Measurements from ENCODE around the gene BRINP3.
A peak's percentile ranks its signal among the peaks of the same experiment; 100 is the strongest.
"Not testable (repeated sequence)": the region's sequence is repeated elsewhere in the genome, so short reads cannot be mapped to it uniquely, and the experiment has no call there.

BRINP3 gene

DNA sequence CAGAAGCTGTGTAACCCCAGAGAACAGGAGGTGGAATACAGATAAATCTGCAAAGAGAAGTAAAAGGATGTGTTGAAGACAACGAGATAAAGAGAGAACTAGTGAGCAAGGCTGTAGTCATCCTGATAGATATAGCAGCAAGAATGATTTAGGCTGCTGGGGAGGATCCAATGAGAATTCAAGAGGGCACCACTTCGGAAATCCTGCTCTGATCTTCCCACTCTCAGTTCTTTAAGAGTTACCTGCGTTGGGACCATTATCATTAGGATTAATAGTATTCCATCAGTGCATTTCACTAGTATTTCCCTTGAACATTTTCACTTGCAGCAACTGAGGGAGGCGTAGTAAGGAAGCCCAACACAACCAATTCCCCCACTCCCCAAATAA is at the start of gene BRINP3:
Gene BRINP3, minus strand, starts transcription at position 103 of the 387 bp plus-strand sequence.
- peaks cover 15% of the 10 kb centered on the region for H3K27me3 ChIP-seq (ENCODE audit: low read depth, low read length)
- H3K36me3 ChIP-seq (ENCODE audit: control insufficient read depth in 1 of 2, insufficient read depth in 2 of 2, low read length in 2 of 2): no peaks in the 10 kb centered on the region
- peaks cover 0 to 20% of the 10 kb centered on the region in 2 donors for H3K4me1 ChIP-seq (ENCODE audit: control insufficient read depth in 1 of 2, insufficient read depth in 2 of 2, low read length in 2 of 2)
- H3K27ac ChIP-seq (ENCODE audit: low read length): no peak within 1 kb of the TSS
- H3K9me3 ChIP-seq (ENCODE audit: control insufficient read depth in 1 of 2, low read length in 2 of 2): no peaks in the 10 kb centered on the region
- H3K4me3 ChIP-seq (ENCODE audit: low read depth in 1 of 2, low read length in 2 of 2): peak within 1 kb of the TSS; percentile 43 to 65

DNA sequence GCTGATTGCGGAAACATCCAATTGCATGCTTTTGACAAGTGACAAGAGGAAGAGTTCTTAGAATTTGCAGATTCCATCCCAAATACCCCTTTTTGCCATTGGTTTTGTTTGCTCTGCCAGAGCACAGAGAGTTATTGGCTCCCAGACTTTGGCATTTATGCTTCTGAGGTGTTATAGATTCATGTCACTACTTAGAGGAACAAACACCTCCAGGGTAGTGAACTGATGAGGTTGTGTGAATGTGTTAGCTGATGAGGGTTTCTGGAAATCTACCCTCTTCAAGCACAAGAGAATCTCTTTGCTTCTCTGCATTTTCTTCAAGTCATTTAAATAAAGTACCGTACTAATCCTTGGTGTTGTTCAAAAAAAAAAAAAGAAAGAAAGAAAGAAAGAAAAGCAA is 33.9 kb upstream of the BRINP3 start:
- H3K36me3 ChIP-seq (ENCODE audit: control insufficient read depth in 1 of 2, insufficient read depth in 2 of 2, low read length in 2 of 2): no peaks in the 10 kb centered on the region

DNA sequence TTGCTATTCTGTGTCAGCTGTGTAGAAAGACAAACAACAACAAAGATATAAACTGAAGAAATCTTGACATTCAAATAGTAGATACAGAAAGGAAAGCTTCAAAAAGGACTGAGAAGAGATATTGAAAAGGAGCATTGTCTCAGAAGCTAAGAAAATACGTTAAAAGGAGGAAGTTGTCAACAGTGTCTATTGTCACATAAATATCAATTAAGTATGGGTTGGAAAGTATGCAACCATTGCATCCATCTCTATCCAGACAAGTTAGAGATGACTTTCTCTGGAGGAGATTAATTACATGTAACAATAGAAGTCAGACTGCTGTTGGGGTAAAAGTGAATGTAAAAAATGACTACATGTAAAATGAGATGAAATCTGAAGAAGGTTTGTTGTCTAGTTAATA is 29.7 kb upstream of the BRINP3 start:
- Histone ChIP-seq H3K36me3 (ENCODE audit: control insufficient read depth in 1 of 2, insufficient read depth in 2 of 2, low read length in 2 of 2) (no peaks in the 10 kb centered on the region), H3K27me3 (ENCODE audit: low read depth, low read length) (no peaks in the 10 kb centered on the region), H3K27ac (ENCODE audit: low read length) (no peak overlapping the region), H3K4me1 (ENCODE audit: control insufficient read depth in 1 of 2, insufficient read depth in 2 of 2, low read length in 2 of 2) (no peaks in the 10 kb centered on the region), H3K9me3 (ENCODE audit: control insufficient read depth in 1 of 2, low read length in 2 of 2) (peaks cover 0 to 3% of the 10 kb centered on the region in 2 donors), H3K4me3 (ENCODE audit: low read depth in 1 of 2, low read length in 2 of 2) (no peak overlapping the region)

More for the DNA sequence above, 33.9 kb upstream of the BRINP3 start:
- H3K9me3 ChIP-seq (ENCODE audit: control insufficient read depth in 1 of 2, low read length in 2 of 2): no peaks in the 10 kb centered on the region
- no peak overlapping the region for H3K4me3 ChIP-seq (ENCODE audit: low read depth in 1 of 2, low read length in 2 of 2)
- no peaks in the 10 kb centered on the region for H3K4me1 ChIP-seq (ENCODE audit: control insufficient read depth in 1 of 2, insufficient read depth in 2 of 2, low read length in 2 of 2)
- no peaks in the 10 kb centered on the region for H3K27me3 ChIP-seq (ENCODE audit: low read depth, low read length)
- H3K27ac ChIP-seq (ENCODE audit: low read length): no peak overlapping the region

DNA sequence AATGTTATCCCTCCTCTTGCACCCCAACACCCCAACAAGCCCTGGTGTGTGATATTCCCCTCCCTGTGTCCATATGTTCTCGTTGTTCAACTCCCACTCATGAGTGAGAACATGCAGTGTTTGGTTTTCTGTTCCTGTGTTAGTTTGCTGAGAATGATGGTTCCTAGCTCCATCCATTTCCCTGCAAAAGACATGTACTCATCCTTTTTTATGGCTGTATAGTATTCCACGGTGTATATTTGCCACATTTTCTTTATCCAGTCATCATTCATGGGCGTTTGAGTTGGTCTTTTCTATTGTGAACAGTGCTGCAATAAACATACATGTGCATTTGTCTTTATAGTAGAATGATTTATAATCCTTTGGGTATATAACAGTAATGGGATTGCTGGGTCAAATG is 26.9 kb upstream of the BRINP3 start:
- not testable (repeated sequence) for H3K27me3 ChIP-seq (ENCODE audit: low read depth, low read length); H3K36me3 ChIP-seq (ENCODE audit: control insufficient read depth in 1 of 2, insufficient read depth in 2 of 2, low read length in 2 of 2); H3K27ac ChIP-seq (ENCODE audit: low read length); H3K4me3 ChIP-seq (ENCODE audit: low read depth in 1 of 2, low read length in 2 of 2); H3K9me3 ChIP-seq (ENCODE audit: control insufficient read depth in 1 of 2, low read length in 2 of 2); H3K4me1 ChIP-seq (ENCODE audit: control insufficient read depth in 1 of 2, insufficient read depth in 2 of 2, low read length in 2 of 2)

DNA sequence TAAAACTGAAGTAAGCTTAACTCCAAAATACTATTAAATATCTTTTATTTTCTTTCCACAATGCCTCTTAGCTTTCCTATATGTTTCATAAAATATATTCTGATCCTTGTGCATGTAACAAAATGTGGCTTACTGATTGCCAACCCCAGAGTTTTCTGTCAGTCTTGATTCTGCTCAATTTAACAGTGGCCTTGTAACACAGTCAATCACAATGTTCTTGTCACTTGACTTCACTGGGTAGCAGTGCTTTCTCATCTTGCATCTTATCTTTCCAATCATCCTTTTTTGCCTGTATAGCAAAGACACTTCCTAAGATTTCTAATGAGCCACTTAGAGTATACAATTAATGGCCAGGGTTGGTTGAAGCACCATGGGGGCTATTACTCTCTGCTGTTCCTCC is 19.9 kb upstream of the BRINP3 start:
- no peaks in the 10 kb centered on the region for H3K36me3 ChIP-seq (ENCODE audit: control insufficient read depth in 1 of 2, insufficient read depth in 2 of 2, low read length in 2 of 2)
- no peak overlapping the region for H3K27ac ChIP-seq (ENCODE audit: low read length)
- H3K4me1 ChIP-seq (ENCODE audit: control insufficient read depth in 1 of 2, insufficient read depth in 2 of 2, low read length in 2 of 2): no peaks in the 10 kb centered on the region
- no peak overlapping the region for H3K4me3 ChIP-seq (ENCODE audit: low read depth in 1 of 2, low read length in 2 of 2)
- H3K27me3 ChIP-seq (ENCODE audit: low read depth, low read length): no peaks in the 10 kb centered on the region
- H3K9me3 ChIP-seq (ENCODE audit: control insufficient read depth in 1 of 2, low read length in 2 of 2): no peaks in the 10 kb centered on the region

DNA sequence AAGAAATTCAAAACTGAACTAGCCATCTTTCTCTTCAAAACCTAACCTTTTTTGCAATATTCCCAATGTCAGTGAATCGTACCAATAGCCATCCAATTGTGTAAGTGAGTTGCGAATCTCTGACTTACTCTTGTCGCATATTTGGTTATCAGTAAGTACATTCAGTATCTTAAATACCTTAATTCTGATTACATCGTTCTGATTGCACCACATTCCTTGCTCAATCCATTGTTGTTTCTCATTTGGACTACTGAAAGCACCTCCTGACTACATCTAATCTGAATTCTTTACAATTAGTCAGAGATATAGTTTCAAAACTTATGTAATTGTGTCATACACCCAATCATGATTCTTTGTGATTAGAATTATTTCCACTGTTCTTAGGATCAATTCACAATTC is 16.8 kb upstream of the BRINP3 start:
- Histone ChIP-seq H3K4me1 (ENCODE audit: control insufficient read depth in 1 of 2, insufficient read depth in 2 of 2, low read length in 2 of 2) (no peaks in the 10 kb centered on the region), H3K36me3 (ENCODE audit: control insufficient read depth in 1 of 2, insufficient read depth in 2 of 2, low read length in 2 of 2) (no peaks in the 10 kb centered on the region), H3K27me3 (ENCODE audit: low read depth, low read length) (no peaks in the 10 kb centered on the region), H3K27ac (ENCODE audit: low read length) (no peak overlapping the region), H3K4me3 (ENCODE audit: low read depth in 1 of 2, low read length in 2 of 2) (no peak overlapping the region), H3K9me3 (ENCODE audit: control insufficient read depth in 1 of 2, low read length in 2 of 2) (no peaks in the 10 kb centered on the region)

DNA sequence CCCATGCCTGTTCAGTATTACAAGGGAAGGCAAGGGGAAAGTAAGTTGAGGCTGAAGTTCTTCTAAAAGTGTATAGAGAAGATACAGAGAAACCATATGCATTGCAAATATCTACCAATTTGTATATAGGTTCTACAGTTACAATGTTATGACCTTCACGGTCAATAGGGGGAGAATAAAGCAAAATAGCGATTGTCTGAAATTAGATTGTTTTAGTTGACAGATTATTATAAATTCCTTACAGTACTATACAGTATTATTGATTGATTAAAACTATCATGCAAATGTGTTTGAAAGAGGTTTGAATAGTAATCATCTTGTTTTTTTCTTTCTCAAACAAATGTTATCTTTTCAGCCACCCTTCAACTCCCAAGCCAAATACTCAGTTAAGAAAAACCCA is 13.7 kb upstream of the BRINP3 start:
- no peaks in the 10 kb centered on the region for H3K4me1 ChIP-seq (ENCODE audit: control insufficient read depth in 1 of 2, insufficient read depth in 2 of 2, low read length in 2 of 2)
- no peak overlapping the region for H3K27ac ChIP-seq (ENCODE audit: low read length)
- H3K9me3 ChIP-seq (ENCODE audit: control insufficient read depth in 1 of 2, low read length in 2 of 2): no peaks in the 10 kb centered on the region
- H3K36me3 ChIP-seq (ENCODE audit: control insufficient read depth in 1 of 2, insufficient read depth in 2 of 2, low read length in 2 of 2): no peaks in the 10 kb centered on the region
- no peaks in the 10 kb centered on the region for H3K27me3 ChIP-seq (ENCODE audit: low read depth, low read length)
- H3K4me3 ChIP-seq (ENCODE audit: low read depth in 1 of 2, low read length in 2 of 2): no peak overlapping the region

DNA sequence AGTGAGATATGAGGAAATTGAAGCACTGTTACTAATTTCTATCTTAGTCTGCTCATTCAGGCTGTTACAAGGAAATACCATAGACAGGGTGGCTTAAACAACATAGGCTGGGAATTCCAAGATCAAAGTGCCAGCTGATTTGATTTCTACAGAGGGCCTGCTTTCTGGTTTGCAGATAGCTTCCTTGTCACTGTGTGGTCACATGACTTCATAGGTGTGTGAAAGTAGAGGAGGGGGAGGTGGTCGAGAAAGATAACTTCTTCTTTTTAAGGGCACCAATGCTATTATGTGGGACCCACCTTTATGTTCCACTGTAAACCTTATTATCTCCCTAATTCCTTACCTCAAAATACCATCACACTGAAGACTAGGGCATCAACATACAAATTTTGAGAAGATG is 6.4 kb upstream of the BRINP3 start:
- no peaks in the 10 kb centered on the region for H3K27me3 ChIP-seq (ENCODE audit: low read depth, low read length)
- no peaks in the 10 kb centered on the region for H3K36me3 ChIP-seq (ENCODE audit: control insufficient read depth in 1 of 2, insufficient read depth in 2 of 2, low read length in 2 of 2)
- H3K9me3 ChIP-seq (ENCODE audit: control insufficient read depth in 1 of 2, low read length in 2 of 2): no peaks in the 10 kb centered on the region
- H3K4me1 ChIP-seq (ENCODE audit: control insufficient read depth in 1 of 2, insufficient read depth in 2 of 2, low read length in 2 of 2): no peaks in the 10 kb centered on the region
- H3K27ac ChIP-seq (ENCODE audit: low read length): no peak overlapping the region
- no peak overlapping the region for H3K4me3 ChIP-seq (ENCODE audit: low read depth in 1 of 2, low read length in 2 of 2)

DNA sequence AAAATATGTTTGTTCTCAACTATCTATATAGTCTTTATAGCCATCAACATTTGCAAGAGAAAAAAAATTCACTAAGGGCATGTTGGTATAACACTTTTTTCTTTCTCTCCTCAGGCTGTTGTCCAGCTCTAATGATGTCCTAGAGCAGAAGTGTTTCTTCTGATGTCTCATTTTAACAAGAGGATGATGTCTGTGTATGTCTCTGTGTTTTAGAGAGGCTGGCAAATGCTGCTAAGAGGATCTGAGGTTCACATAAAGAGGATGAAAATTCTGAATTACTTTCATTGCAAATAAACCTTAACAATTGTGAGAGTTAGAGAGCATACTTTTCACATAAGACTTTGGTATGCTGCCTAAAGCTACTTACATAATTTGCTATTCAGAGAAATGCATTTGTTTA is 2.6 kb upstream of the BRINP3 start:
- Histone ChIP-seq H3K4me3 (ENCODE audit: low read depth in 1 of 2, low read length in 2 of 2) (no peak overlapping the region), H3K4me1 (ENCODE audit: control insufficient read depth in 1 of 2, insufficient read depth in 2 of 2, low read length in 2 of 2) (peaks cover 0 to 14% of the 10 kb centered on the region in 2 donors), H3K36me3 (ENCODE audit: control insufficient read depth in 1 of 2, insufficient read depth in 2 of 2, low read length in 2 of 2) (no peaks in the 10 kb centered on the region), H3K27me3 (ENCODE audit: low read depth, low read length) (peaks cover 12% of the 10 kb centered on the region), H3K27ac (ENCODE audit: low read length) (no peak overlapping the region), H3K9me3 (ENCODE audit: control insufficient read depth in 1 of 2, low read length in 2 of 2) (no peaks in the 10 kb centered on the region)

DNA sequence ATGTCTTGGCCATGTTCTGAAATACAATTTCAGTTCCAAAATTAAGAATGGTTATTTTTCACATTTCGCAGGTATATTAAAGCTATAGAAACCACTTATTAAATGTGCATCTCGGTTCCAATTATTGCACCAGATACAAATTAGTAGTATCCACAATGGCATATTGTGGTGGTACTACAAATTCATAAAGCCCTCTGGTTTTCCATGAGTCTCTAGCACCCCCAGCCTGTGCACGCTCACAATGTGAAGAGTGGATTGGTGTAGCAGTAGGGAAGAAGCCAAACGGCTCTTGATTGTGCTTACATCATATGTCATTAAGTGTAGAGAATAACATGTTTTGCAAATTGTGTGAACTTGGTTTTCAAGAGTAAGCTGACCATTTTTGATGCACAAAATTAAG is 1.9 kb upstream of the BRINP3 start:
- Histone ChIP-seq H3K9me3 (ENCODE audit: control insufficient read depth in 1 of 2, low read length in 2 of 2) (no peaks in the 10 kb centered on the region), H3K36me3 (ENCODE audit: control insufficient read depth in 1 of 2, insufficient read depth in 2 of 2, low read length in 2 of 2) (no peaks in the 10 kb centered on the region), H3K4me3 (ENCODE audit: low read depth in 1 of 2, low read length in 2 of 2) (no peak overlapping the region), H3K27ac (ENCODE audit: low read length) (no peak overlapping the region), H3K4me1 (ENCODE audit: control insufficient read depth in 1 of 2, insufficient read depth in 2 of 2, low read length in 2 of 2) (peaks cover 0 to 20% of the 10 kb centered on the region in 2 donors), H3K27me3 (ENCODE audit: low read depth, low read length) (peaks cover 15% of the 10 kb centered on the region)

DNA sequence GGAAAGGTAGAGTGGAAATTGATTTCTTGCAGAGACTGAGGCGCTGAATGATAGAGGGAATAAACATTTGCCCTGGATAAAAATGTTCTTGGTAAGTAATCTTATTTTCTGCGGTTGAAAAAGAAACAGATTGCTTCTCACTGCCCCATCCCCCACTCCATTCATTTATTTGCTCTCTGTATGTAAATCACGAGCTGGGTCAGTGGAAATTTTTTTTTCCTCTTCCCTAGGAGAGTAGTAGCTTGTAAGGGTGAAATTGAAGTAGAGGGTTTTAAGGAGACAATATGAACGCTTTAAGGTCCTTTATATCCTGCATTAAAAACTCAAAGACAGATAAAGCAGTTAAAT is 1.4 kb upstream of the BRINP3 start:
- Histone ChIP-seq H3K4me1 (ENCODE audit: control insufficient read depth in 1 of 2, insufficient read depth in 2 of 2, low read length in 2 of 2) (peaks cover 0 to 20% of the 10 kb centered on the region in 2 donors), H3K27ac (ENCODE audit: low read length) (no peak overlapping the region), H3K36me3 (ENCODE audit: control insufficient read depth in 1 of 2, insufficient read depth in 2 of 2, low read length in 2 of 2) (no peaks in the 10 kb centered on the region), H3K27me3 (ENCODE audit: low read depth, low read length) (peaks cover 15% of the 10 kb centered on the region), H3K9me3 (ENCODE audit: control insufficient read depth in 1 of 2, low read length in 2 of 2) (no peaks in the 10 kb centered on the region), H3K4me3 (ENCODE audit: low read depth in 1 of 2, low read length in 2 of 2) (peak overlapping the region; percentile 43 to 65)

DNA sequence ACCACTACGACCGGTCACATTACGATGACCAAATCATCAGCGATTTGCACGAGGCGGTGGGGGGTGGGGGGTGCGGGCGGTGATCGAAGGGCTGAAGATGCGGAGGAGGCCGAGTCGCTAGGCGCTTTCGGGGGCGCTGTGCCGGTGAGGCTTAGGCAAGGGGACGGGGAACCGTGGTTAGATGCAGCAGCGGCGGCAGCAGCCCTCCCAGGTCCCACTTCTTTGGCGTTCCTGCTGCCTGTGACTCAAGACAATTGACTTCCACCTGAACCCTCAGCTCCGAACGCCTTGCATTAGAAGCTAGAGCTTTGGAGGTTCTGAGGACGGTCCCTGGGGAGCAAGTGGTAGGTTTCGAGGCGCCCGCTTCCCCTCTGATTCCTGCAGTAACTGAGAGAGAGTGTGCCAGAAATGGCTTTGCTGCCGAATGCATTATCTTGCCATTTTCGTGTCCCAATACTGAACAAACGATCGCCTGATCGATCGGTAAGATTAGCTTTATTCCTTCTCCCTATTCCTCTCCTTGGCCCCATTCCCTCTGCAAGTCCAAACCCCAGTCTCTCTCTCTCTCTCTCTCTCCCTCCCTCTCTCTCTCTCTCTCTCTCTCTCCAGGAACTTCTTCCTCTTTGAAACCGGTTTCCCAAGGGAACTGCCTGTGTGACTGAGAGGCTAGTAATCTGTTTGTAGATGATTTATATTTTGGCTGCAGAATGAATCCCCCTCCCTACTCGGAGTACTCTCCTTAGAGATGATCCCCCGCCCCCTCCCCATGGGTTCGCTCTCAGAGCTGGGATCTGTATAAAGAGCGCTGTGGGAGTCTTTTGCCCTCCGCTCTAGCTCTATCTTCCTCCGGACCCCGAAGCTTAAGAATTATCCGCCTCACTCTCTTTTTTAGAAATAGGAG is 735 bp upstream of the BRINP3 start:
- Histone ChIP-seq H3K27me3 (ENCODE audit: low read depth, low read length) (peaks cover 15% of the 10 kb centered on the region), H3K36me3 (ENCODE audit: control insufficient read depth in 1 of 2, insufficient read depth in 2 of 2, low read length in 2 of 2) (no peaks in the 10 kb centered on the region), H3K4me1 (ENCODE audit: control insufficient read depth in 1 of 2, insufficient read depth in 2 of 2, low read length in 2 of 2) (peaks cover 0 to 20% of the 10 kb centered on the region in 2 donors), H3K4me3 (ENCODE audit: low read depth in 1 of 2, low read length in 2 of 2) (peak overlapping the region; percentile 43 to 65), H3K27ac (ENCODE audit: low read length) (no peak overlapping the region), H3K9me3 (ENCODE audit: control insufficient read depth in 1 of 2, low read length in 2 of 2) (no peaks in the 10 kb centered on the region)

Data from muscle layer of duodenum (tissue), 2 donors.